GM19395 (cell line): ENCODE results near the gene ACP4.
"Not testable (repeated sequence)": the region's sequence is repeated elsewhere in the genome, so short reads cannot be mapped to it uniquely, and the experiment has no call there.

Source experiments
- ATAC-seq: cut with Tn5 transposase; IDR thresholded peaks from one replicate; pipeline ENCODE4 v1.9.1; 2021; ENCODE audit warnings: mild to moderate bottlenecking, moderate library complexity; ENCODE audit not compliant: unreplicated experiment

Gene ACP4

GRCh38 chr19:50796634-50797428 lies 6.6 kb downstream of the ACP4 start:
- no peak for ATAC-seq

DNA sequence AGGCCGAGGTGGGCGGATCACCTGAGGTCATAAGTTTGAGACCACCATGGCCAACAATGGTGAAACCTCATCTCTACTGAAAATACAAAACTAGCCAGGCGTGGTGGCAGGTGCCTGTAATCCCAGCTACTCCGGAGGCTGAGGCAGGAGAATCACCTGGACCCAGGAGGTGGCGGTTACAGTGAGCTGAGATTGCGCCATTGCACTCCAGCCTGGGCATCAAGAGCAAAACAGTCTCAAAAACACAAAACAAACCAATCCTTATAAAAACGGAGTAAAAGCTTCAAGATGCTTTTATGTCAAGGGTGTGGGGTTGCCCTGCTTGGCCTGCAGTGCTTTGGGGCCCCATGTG lies 7.2 kb downstream of the ACP4 start:
- ATAC-seq: no peak

DNA sequence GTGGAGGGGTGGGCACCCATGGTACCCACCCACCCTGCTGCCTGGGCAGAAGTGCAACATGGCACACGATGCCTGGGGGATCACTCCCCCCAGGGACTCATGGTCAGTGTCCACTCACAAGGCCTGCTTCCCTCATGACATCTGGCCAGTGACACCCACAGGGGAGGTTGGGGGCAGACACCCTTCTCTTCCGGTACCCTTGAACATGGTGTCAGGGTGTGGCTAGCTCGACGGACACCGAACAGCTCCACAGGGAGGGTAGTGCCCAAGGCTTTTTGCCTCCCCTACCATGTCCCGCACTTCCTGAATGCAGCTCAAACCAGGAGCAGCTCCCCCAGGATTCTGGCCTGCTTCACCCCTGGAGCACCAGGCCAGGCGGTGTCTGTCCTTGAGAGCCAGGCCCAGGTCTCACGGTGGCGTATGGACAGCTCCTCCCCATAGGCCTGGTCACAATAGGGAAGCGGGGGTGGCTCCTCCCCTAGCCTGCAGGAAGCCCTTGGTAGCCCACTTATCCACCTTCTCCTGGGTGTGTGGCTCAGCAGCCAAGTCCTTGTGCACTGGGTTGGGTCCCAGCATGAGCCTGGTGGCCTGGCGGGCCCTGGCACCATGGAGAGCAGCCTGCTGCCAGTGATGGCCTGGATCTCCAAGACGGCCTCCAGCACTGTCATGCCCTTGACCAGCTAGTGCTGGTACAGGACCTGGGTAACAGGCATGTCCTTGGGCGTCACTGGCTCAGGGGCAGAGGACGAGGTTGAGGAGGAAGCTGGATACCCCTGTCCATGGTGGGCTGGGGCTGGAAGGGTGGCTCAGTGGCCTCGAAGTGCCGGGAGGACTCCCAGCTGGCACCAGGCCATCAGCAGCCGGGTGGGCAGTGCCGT lies 7.8 kb downstream of the ACP4 start:
- ATAC-seq: no peak

DNA sequence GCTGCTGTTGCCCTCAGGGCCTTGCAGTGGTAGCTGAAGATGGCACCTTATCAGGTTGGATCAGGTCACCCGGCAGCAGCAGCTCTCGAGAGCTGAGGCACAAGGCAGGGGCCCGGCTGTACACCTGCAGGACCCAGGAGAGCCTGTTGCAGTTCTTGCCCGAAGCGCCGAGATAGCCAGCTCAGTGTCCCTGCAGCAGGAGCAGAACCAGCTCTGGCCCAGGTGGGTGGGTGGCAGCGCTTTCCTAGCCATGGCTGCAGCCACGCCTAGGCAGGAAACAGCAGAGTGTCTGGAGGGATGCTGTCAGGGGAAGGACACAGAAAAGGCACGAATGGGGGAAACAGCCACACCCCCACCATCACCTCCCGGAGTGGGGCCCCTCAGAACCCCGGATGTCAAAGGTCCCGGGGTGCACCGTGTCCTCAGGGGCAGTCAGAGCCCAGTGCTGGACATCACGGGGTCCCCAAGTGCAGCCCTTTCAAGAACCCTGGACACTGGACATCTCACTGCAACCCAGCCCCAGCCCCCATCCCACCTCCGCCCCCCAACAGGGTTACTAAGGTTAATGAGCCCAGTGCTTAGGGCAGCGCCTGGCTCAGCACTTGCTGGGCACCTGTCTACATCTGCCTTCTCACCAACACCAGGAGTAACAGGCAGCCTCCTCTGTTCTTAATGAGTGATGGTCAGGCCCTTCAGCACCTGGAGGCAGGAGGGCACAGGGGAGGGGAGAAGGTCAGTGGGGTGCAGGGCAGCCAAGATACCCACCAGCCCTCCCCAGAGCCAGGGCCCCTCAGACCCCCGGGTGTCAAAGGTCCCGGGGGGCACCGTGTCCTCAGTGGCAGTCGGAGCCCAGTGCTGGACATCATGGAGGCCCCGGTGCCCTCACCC lies 8.7 kb downstream of the ACP4 start:
- no peak for ATAC-seq

DNA sequence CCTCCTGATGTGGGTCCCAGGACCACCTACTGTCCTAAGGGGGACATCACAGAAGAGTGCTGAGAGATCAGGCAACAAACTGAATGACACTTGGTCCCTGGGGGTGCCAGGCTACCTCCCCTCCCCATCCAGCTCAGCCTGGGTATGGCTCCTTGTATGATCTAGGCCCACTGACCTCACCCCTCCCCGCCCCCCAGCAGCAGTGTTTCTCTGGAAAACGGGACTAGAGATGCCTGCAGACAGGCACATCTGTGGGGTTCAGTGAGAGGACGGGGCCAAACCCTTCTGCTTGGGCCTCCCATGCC lies 9.3 kb downstream of the ACP4 start:
- ATAC-seq: no peak

DNA sequence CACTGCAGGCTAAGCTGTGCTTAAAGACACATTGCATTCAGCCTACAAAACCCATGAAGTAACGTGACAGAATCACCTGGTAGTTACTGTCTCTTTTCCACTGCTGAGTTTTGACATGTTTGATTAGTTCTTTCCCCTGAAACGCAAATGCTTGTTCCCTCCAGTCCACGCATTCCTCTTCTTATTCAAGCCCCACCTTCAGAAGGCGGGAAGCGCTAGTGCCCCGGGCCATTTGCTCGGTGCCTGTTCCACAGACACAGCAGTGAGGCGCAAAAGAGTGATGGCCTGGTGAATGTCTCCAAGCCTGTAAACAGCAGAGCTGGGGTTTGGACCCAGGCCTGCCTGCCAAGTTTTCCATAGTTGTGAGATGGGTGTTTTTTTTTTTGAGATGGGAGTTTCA lies 10.9 kb downstream of the ACP4 start:
- ATAC-seq: no peak

DNA sequence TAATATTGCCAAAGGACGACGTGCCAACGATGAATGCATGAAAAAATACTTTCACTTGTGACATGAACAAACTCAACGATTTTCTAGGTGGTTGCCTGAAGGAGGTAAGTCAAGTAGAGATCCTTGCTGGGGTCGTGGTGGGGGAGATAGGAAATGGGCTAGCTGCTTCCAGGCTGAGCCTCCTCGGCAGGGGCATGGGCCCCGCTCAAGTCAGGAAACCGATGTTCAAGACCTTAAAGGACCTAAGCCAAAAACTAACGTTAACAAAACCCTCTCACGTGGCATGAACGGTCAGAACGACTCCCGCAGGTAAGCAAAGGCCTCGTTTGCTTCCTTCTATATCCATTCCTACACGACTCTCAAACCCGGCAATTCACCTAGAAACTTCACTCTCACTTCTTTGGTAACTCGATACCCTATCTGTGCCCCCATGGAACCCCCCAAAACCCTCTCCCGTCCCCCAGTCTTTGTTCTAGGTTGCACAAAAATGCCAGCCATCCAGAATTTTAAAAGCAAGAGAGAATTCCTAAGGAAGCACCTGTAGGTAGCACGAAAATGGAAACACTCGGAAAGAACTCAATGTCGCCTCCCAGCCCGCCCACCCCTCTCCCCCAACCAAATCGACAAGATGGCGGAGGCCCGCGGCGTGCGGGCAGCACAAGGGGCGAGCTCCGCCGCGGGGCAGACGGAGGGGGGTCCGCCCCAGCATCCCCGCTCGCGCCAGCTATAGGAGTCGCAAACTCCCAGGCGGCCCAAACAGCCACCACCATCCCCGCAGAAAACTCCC lies 13.6 kb downstream of the ACP4 start:
- ATAC-seq: peak; percentile 11

- ATAC-seq: peak; percentile 86
Observed at GRCh38 chr19:50804420-50805272, 14.4 kb downstream of the ACP4 start.

DNA sequence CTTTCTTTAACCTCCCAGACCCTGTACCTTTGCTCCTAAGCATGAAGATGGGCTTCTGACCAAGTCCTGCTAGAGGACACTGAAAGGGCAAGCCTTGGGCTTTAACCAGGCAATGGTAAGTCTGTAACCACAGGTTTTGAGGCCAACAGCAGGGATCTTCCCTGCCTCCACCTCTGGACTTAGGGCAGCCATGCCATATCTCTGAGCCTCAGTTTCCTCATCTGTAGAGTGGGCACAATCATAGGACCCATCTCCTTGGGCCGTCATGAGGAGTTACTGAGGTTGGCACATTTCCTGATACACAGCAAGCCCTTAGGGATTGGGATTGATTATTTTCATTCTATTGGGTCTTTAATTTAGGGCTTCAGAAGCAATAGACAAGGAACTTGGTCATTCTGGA lies 18.6 kb downstream of the ACP4 start:
- ATAC-seq: no peak

- ATAC-seq: not testable (repeated sequence)
Observed at GRCh38 chr19:50811622-50812238, 21.5 kb downstream of the ACP4 start.

GRCh38 chr19:50812474-50812873 lies 22.3 kb downstream of the ACP4 start:
- no peak for ATAC-seq

DNA sequence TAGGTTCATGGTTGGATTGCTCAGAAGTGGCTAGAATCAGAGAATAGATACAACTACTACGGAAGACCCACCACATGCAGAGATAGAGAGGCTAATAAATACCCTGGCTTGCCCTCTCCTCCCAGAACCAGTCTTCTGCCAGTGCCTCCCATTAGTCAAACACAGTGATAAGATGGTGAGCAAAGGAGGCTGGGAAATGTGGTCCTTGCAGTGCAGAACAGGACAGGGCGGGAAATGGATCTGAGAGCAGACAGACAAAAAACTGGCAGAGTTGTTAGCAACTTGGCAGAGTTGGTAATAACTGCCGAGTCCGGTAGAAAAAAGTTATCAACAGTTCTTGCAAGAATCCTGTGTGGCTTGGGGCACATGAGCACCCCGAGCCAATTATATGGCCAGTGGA lies 24.7 kb downstream of the ACP4 start:
- ATAC-seq: no peak

- ATAC-seq: no peak
Observed at GRCh38 chr19:50815439-50815838, 25.2 kb downstream of the ACP4 start.

GRCh38 chr19:50817941-50818858 lies 28.0 kb downstream of the ACP4 start:
- peak; percentile 50 for ATAC-seq

GRCh38 chr19:50818859-50819472 lies 28.8 kb downstream of the ACP4 start:
- ATAC-seq: no peak

DNA sequence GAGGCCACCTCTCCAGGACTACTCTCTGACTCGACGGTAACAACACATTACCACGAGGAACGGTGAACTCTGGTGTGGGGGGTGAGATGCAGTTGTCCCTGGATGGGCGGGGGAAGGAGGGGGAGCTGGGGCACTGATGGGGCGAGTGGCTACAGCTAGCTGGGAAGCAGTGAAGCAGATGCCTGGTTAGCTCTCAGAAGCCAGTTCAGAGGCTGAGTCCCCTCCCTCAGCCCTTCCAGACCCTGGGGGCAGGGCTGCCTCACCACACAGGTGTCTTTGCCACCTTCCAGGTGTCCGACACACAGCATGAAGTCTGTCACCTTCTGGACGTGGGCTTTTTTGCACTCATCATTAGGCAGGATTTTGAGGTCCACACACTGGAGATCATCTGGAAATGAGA lies 29.4 kb downstream of the ACP4 start:
- ATAC-seq: no peak

- ATAC-seq: no peak
Observed at GRCh38 chr19:50820086-50820485, 29.9 kb downstream of the ACP4 start.
